Dermis microvascular lymphatic vessel endothelial cell (primary cell): ENCODE measurements around the gene GPRIN3. TPM values are rescaled to one million over a fixed set of nuclear protein-coding genes. Genes with fewer than 3 reads are reported as not detected.
A peak's percentile ranks its signal among the peaks of the same experiment; 100 is the strongest.
"Not testable (repeated sequence)": the region's sequence is repeated elsewhere in the genome, so short reads cannot be mapped to it uniquely, and the experiment has no call there.

Experiments used
- DNase-seq, 2 donors: peaks; one replicate each; pipeline versions ENCODE4 v3.0.0 to v3.0.0-alpha.2; 2010; ENCODE audit warnings: low read depth in 2 of 2
- total RNA-seq: library from RNA; depleted of rRNA; stranded (reverse); fragments of >200 nt; gene quantifications from 2 replicates; pipeline ENCODE4 v1.2.1, GENCODE V29; 2014

Gene GPRIN3
- total RNA-seq, 1 donor from 2014 or later = 1.0 TPM

GRCh38 chr4:89312066-89312465, 4.5 kb upstream of the GPRIN3 start:
- no peak for DNase-seq

- no peak for DNase-seq
Observed at GRCh38 chr4:89311433-89311832, 3.8 kb upstream of the GPRIN3 start.

- DNase-seq = not testable (repeated sequence)
Observed at GRCh38 chr4:89309154-89309553, 1.6 kb upstream of the GPRIN3 start.

- no peak for DNase-seq
Observed at GRCh38 chr4:89308161-89308500, 531 bp upstream of the GPRIN3 start.

GRCh38 chr4:89307178-89307445, 488 bp downstream of the GPRIN3 start:
- no peak for DNase-seq

GRCh38 chr4:89306486-89307177, 968 bp downstream of the GPRIN3 start:
- DNase-seq = no peak

- DNase-seq = peak in 1 of 2 donors; percentile 30
Observed at GRCh38 chr4:89305712-89306437, 1.7 kb downstream of the GPRIN3 start.

- DNase-seq = no peak
Observed at GRCh38 chr4:89305028-89305427, 2.6 kb downstream of the GPRIN3 start.

GRCh38 chr4:89303814-89304388, 3.7 kb downstream of the GPRIN3 start:
- no peak for DNase-seq

- no peak for DNase-seq
Observed at GRCh38 chr4:89303177-89303576, 4.4 kb downstream of the GPRIN3 start.

GRCh38 chr4:89301902-89302301, 5.7 kb downstream of the GPRIN3 start:
- DNase-seq = no peak

GRCh38 chr4:89301003-89301402, 6.6 kb downstream of the GPRIN3 start:
- no peak for DNase-seq

GRCh38 chr4:89300499-89300898, 7.1 kb downstream of the GPRIN3 start:
- DNase-seq = no peak

GRCh38 chr4:89300060-89300459, 7.5 kb downstream of the GPRIN3 start:
- no peak for DNase-seq

GRCh38 chr4:89299153-89299791, 8.3 kb downstream of the GPRIN3 start:
- DNase-seq = no peak

- DNase-seq = no peak
Observed at GRCh38 chr4:89298788-89299152, 8.8 kb downstream of the GPRIN3 start.

GRCh38 chr4:89298155-89298554, 9.4 kb downstream of the GPRIN3 start:
- no peak for DNase-seq

GRCh38 chr4:89296896-89297295, 10.7 kb downstream of the GPRIN3 start:
- DNase-seq = no peak

GRCh38 chr4:89296399-89296798, 11.2 kb downstream of the GPRIN3 start:
- no peak for DNase-seq

- no peak for DNase-seq
Observed at GRCh38 chr4:89295415-89295927, 12.1 kb downstream of the GPRIN3 start.

GRCh38 chr4:89294573-89295269, 12.9 kb downstream of the GPRIN3 start:
- DNase-seq = no peak

GRCh38 chr4:89293299-89293698, 14.3 kb downstream of the GPRIN3 start:
- no peak for DNase-seq
